Measurements from ENCODE around the gene KCNMA1.

Gene KCNMA1

GRCh38 chr10:77116904-77117303 lies 520.7 kb downstream of the KCNMA1 start:
- FAIRE-seq = no peak

GRCh38 chr10:77114181-77114821 lies 523.3 kb downstream of the KCNMA1 start:
- DNase-seq (ENCODE audit: insufficient read length, low spot score) (no peak), FAIRE-seq (no peak)
- TF ChIP-seq, protein P1, sequence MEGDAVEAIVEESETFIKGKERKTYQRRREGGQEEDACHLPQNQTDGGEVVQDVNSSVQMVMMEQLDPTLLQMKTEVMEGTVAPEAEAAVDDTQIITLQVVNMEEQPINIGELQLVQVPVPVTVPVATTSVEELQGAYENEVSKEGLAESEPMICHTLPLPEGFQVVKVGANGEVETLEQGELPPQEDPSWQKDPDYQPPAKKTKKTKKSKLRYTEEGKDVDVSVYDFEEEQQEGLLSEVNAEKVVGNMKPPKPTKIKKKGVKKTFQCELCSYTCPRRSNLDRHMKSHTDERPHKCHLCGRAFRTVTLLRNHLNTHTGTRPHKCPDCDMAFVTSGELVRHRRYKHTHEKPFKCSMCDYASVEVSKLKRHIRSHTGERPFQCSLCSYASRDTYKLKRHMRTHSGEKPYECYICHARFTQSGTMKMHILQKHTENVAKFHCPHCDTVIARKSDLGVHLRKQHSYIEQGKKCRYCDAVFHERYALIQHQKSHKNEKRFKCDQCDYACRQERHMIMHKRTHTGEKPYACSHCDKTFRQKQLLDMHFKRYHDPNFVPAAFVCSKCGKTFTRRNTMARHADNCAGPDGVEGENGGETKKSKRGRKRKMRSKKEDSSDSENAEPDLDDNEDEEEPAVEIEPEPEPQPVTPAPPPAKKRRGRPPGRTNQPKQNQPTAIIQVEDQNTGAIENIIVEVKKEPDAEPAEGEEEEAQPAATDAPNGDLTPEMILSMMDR (IDR thresholded peaks at IDR 0.05; ENCODE audit: insufficient read depth, missing control alignments) = no peak

More at GRCh38 chr10:77116904-77117303, 520.7 kb downstream of the KCNMA1 start:
- TF ChIP-seq, protein P1 (IDR thresholded peaks at IDR 0.05; ENCODE audit: insufficient read depth, missing control alignments) = no peak
- DNase-seq (ENCODE audit: insufficient read length, low spot score) = no peak

GRCh38 chr10:77111611-77112550 lies 525.7 kb downstream of the KCNMA1 start:
- peak; percentile 48 for DNase-seq (ENCODE audit: insufficient read length, low spot score)
- peak; percentile 88 for FAIRE-seq
- TF ChIP-seq, protein P1 (IDR thresholded peaks at IDR 0.05; ENCODE audit: insufficient read depth, missing control alignments) = peak; percentile 76

GRCh38 chr10:77110757-77111156 lies 526.9 kb downstream of the KCNMA1 start:
- FAIRE-seq (no peak), DNase-seq (ENCODE audit: insufficient read length, low spot score) (no peak)
- TF ChIP-seq, protein P1 (IDR thresholded peaks at IDR 0.05; ENCODE audit: insufficient read depth, missing control alignments) = no peak

DNA sequence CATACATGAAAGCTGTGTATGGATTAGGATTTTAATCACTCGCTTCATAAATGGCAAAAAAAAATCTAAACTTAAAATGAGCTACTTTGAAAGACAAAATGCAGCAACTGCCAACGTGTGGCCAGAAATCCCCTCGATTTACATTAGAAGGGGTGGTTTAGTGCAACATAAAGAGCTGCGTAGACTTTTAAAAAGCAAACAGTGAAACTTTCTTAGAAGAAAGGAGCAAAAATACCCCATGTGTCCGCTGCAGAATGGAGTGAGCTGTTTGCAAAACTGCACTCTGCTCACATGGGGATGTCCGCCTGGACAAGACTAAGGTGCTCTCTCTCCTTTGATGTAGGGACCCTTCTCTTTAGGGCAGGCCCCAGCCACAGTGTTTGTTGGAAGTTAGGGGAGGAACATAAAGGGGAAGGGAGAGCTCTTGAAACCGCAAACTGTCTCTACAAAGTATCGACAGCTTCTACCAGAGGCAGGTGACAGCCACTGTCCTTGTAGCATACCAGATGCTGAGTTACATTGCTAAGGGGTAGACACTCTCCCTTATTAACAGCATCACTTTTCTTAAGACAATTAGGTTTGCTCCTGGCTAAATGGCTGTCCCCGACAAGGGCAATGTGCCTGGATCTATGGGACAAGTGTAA lies 528.1 kb downstream of the KCNMA1 start:
- TF ChIP-seq, protein P1 (IDR thresholded peaks at IDR 0.05; ENCODE audit: insufficient read depth, missing control alignments) = no peak
- FAIRE-seq = no peak
- DNase-seq (ENCODE audit: insufficient read length, low spot score) = no peak

GRCh38 chr10:77106676-77107075 lies 530.9 kb downstream of the KCNMA1 start:
- TF ChIP-seq, protein P1 (IDR thresholded peaks at IDR 0.05; ENCODE audit: insufficient read depth, missing control alignments) = no peak
- no peak for DNase-seq (ENCODE audit: insufficient read length, low spot score)
- no peak for FAIRE-seq

Data from D721Med (cell line).